Breast epithelium (tissue), 4 donors: ENCODE data around the gene SDR42E1. TPM values are rescaled to one million over a fixed set of nuclear protein-coding genes. Genes with fewer than 3 reads are reported as not detected.

Source experiments
- DNase-seq, 2 donors: peaks; one replicate each; pipeline ENCODE4 v3.0.0-alpha.2; 2019; ENCODE audit warnings: low spot score in 2 of 2
- H3K27ac ChIP-seq, 2 donors: fragments of 200-600 bp; sonication (generic) in 1 of 2; one replicate each; pipeline ENCODE4 v1.5.1; 2016 to 2019; ENCODE audit warnings: mild to moderate bottlenecking in 1 of 2
- H3K27me3 ChIP-seq, 2 donors: fragments of 200-600 bp; sonication (generic) in 1 of 2; one replicate each; pipeline versions ENCODE4 v1.5.1 to v1.6.0; 2017 to 2019; ENCODE audit warnings: control low read depth in 1 of 2, mild to moderate bottlenecking in 1 of 2
- H3K36me3 ChIP-seq: fragments of 200-600 bp; one replicate; pipeline ENCODE4 v1.5.1; 2019
- H3K4me1 ChIP-seq, 2 donors: fragments of 200-600 bp; sonication (generic); one replicate each; pipeline ENCODE4 v1.5.1; 2016 to 2019; ENCODE audit warnings: control low read depth in 1 of 2
- H3K4me3 ChIP-seq, 3 donors: fragments of 200-600 bp; sonication (generic); 1 replicate in 2 of 3; 2 replicates in 1 of 3; pipeline ENCODE4 v1.5.1; 2016 to 2019; ENCODE audit warnings: mild to moderate bottlenecking in 3 of 3, moderate library complexity in 2 of 3
- H3K9me3 ChIP-seq, 2 donors: fragments of 200-600 bp; sonication (generic) in 1 of 2; one replicate each; pipeline ENCODE4 v1.5.1; 2016 to 2019; ENCODE audit warnings: control low read depth in 1 of 2
- CTCF ChIP-seq, 3 donors: fragments of 450-650 bp; IDR thresholded peaks; one replicate each; pipeline ENCODE4 v1.5.1; 2016 to 2017; ENCODE audit warnings: antibody characterized with exemption in 3 of 3, mild to moderate bottlenecking in 3 of 3, moderate library complexity in 3 of 3
- POLR2A ChIP-seq: fragments of 450-650 bp; IDR thresholded peaks from one replicate; pipeline ENCODE4 v1.6.1; 2016; ENCODE audit warnings: antibody characterized with exemption, mild to moderate bottlenecking, moderate library complexity
- POLR2AphosphoS5 ChIP-seq, 3 donors: sonication (generic); formaldehyde crosslinking; IDR thresholded peaks; one replicate each; pipeline ENCODE4 v1.6.1; 2017; ENCODE audit warnings: antibody characterized with exemption in 3 of 3
- intact Hi-C: fragments of 100-400 bp; cut with DNase I; formaldehyde crosslinking; loops from one replicate; pipeline ENCODE4 v1.15.1; 2023; ENCODE audit warnings: low total_unique reads
- total RNA-seq, 3 donors: library from RNA; depleted of rRNA; stranded (reverse); fragments of >200 nt; gene quantifications; one replicate each; pipeline ENCODE4 v1.1.0, GENCODE V29; 2016

SDR42E1 gene
- total RNA-seq, 3 donors from 2014 or later, result 0.16 to 11.7 (median 6.9) TPM

- H3K4me3 ChIP-seq, result no peak overlapping the region
- intact Hi-C loops, result no loop called here
- H3K36me3 ChIP-seq, result no peaks in the 10 kb centered on the region
- H3K4me1 ChIP-seq, result no peaks in the 10 kb centered on the region
- DNase-seq, result no peak
- H3K27ac ChIP-seq, result no peak overlapping the region
- no peaks in the 10 kb centered on the region for H3K27me3 ChIP-seq
- no peaks in the 10 kb centered on the region for H3K9me3 ChIP-seq
- TF ChIP-seq POLR2AphosphoS5 (IDR thresholded peaks at IDR 0.05), result no peak
- TF ChIP-seq CTCF (IDR thresholded peaks at IDR 0.05), result no peak
- no peak for TF ChIP-seq POLR2A
These were observed 29.0 kb upstream of the SDR42E1 start for GRCh38 chr16:82040296-82040695.

GRCh38 chr16:82037666-82038065, 26.4 kb upstream of the SDR42E1 start:
- no peak for TF ChIP-seq CTCF (IDR thresholded peaks at IDR 0.05)
- no peak for TF ChIP-seq POLR2AphosphoS5 (IDR thresholded peaks at IDR 0.05)
- no peak for TF ChIP-seq POLR2A
- Histone ChIP-seq H3K27me3 (no peaks in the 10 kb centered on the region), H3K27ac (no peak overlapping the region), H3K4me3 (no peak overlapping the region), H3K9me3 (no peaks in the 10 kb centered on the region), H3K36me3 (no peaks in the 10 kb centered on the region), H3K4me1 (no peaks in the 10 kb centered on the region)
- DNase-seq, result no peak
- intact Hi-C loops, result loop anchor here (2.0 to 10.0 kb wide), 2 partner anchors 39 to 127 kb away; no protein-coding TSS in a partner anchor

- H3K27ac ChIP-seq, result no peak overlapping the region
- intact Hi-C loops, result loop anchor here (2.0 to 10.0 kb wide), 2 partner anchors 40 to 128 kb away; no protein-coding TSS in a partner anchor
- TF ChIP-seq POLR2AphosphoS5 (IDR thresholded peaks at IDR 0.05) (no peak), CTCF (IDR thresholded peaks at IDR 0.05) (no peak), POLR2A (no peak)
- H3K27me3 ChIP-seq, result no peaks in the 10 kb centered on the region
- no peak for DNase-seq
- no peaks in the 10 kb centered on the region for H3K4me1 ChIP-seq
- H3K9me3 ChIP-seq, result no peaks in the 10 kb centered on the region
- no peaks in the 10 kb centered on the region for H3K36me3 ChIP-seq
- no peak overlapping the region for H3K4me3 ChIP-seq
These were observed 26.0 kb upstream of the SDR42E1 start for GRCh38 chr16:82037251-82037650.

GRCh38 chr16:82034981-82035612, 23.8 kb upstream of the SDR42E1 start, which contains the start of gene HSD17B2:
TSS of gene HSD17B2 (plus strand) at chr16:82035253. CDS start at chr16:82035425, 172 bp downstream.
- peak within 1 kb of the TSS; percentile 58 to 62 for H3K27ac ChIP-seq
- intact Hi-C loops, result loop anchor here (10.0 kb wide), 1 partner anchor 130 kb away; no protein-coding TSS in a partner anchor
- H3K4me1 ChIP-seq, result no peaks in the 10 kb centered on the region
- H3K9me3 ChIP-seq, result no peaks in the 10 kb centered on the region
- H3K36me3 ChIP-seq, result no peaks in the 10 kb centered on the region
- peak within 1 kb of the TSS in 1 of 3 donors; percentile 23 for H3K4me3 ChIP-seq
- TF ChIP-seq POLR2A (no peak), POLR2AphosphoS5 (IDR thresholded peaks at IDR 0.05) (no peak), CTCF (IDR thresholded peaks at IDR 0.05) (no peak)
- no peaks in the 10 kb centered on the region for H3K27me3 ChIP-seq
- DNase-seq, result no peak

- no peak for DNase-seq
- TF ChIP-seq POLR2AphosphoS5 (IDR thresholded peaks at IDR 0.05) (no peak), POLR2A (no peak), CTCF (IDR thresholded peaks at IDR 0.05) (no peak)
- no peak overlapping the region for H3K27ac ChIP-seq
- no peaks in the 10 kb centered on the region for H3K27me3 ChIP-seq
- H3K4me3 ChIP-seq, result no peak overlapping the region
- no peaks in the 10 kb centered on the region for H3K36me3 ChIP-seq
- H3K9me3 ChIP-seq, result no peaks in the 10 kb centered on the region
- intact Hi-C loops, result loop anchor here (10.0 kb wide), 1 partner anchor 131 kb away; no protein-coding TSS in a partner anchor
- no peaks in the 10 kb centered on the region for H3K4me1 ChIP-seq
These were observed 22.5 kb upstream of the SDR42E1 start for GRCh38 chr16:82033683-82034300.
